GM19193 (cell line): Measurements from ENCODE around the gene OTUB2.

ENCODE experiments used
- POLR2A ChIP-seq: IDR thresholded peaks from 4 replicates; pipeline ENCODE4 v1.6.1; 2011; ENCODE audit not compliant: insufficient read depth, insufficient read length; ENCODE audit errors: extremely low read depth

Gene OTUB2

GRCh38 chr14:93991212-93991611 is 34.9 kb upstream of the OTUB2 start:
- TF ChIP-seq POLR2A, result no peak

GRCh38 chr14:93991649-93992048 is 34.5 kb upstream of the OTUB2 start:
- no peak for TF ChIP-seq POLR2A

GRCh38 chr14:93993382-93993781 is 32.8 kb upstream of the OTUB2 start:
- TF ChIP-seq POLR2A, result no peak

- no peak for TF ChIP-seq POLR2A
These were observed 31.0 kb upstream of the OTUB2 start for GRCh38 chr14:93994919-93995682.

- no peak for TF ChIP-seq POLR2A
These were observed 29.9 kb upstream of the OTUB2 start for GRCh38 chr14:93996130-93996695.

- TF ChIP-seq POLR2A, result no peak
These were observed 29.1 kb upstream of the OTUB2 start, which contains the start of gene CCDC197 for GRCh38 chr14:93997082-93997481. Gene CCDC197, plus strand, starts transcription at chr14:93997301. Its CDS starts 831 bp downstream, at chr14:93998132.

GRCh38 chr14:93997916-93998870 is 27.9 kb upstream of the OTUB2 start:
- no peak for TF ChIP-seq POLR2A

- no peak for TF ChIP-seq POLR2A
These were observed 27.2 kb upstream of the OTUB2 start for GRCh38 chr14:93998871-93999403.

GRCh38 chr14:93999573-93999972 is 26.6 kb upstream of the OTUB2 start:
- no peak for TF ChIP-seq POLR2A

GRCh38 chr14:94000267-94000666 is 25.9 kb upstream of the OTUB2 start:
- no peak for TF ChIP-seq POLR2A

GRCh38 chr14:94001016-94001415 is 25.1 kb upstream of the OTUB2 start:
- no peak for TF ChIP-seq POLR2A

- TF ChIP-seq POLR2A, result no peak
These were observed 24.4 kb upstream of the OTUB2 start for GRCh38 chr14:94001501-94002396.

GRCh38 chr14:94003397-94003796 is 22.7 kb upstream of the OTUB2 start:
- no peak for TF ChIP-seq POLR2A

GRCh38 chr14:94004015-94004414 is 22.1 kb upstream of the OTUB2 start:
- no peak for TF ChIP-seq POLR2A

- no peak for TF ChIP-seq POLR2A
These were observed 20.6 kb upstream of the OTUB2 start for GRCh38 chr14:94005324-94006073.
